Epithelial cell of esophagus (primary cell): Measurements from ENCODE around the gene PPHLN1.

Experiments used
- DNase-seq: peaks from one replicate; pipeline ENCODE4 v3.0.0; 2010; ENCODE audit warnings: low read depth
- H3K4me3 ChIP-seq: 2 replicates; pipeline ENCODE4 v1.5.1; 2011; ENCODE audit warnings: mild to moderate bottlenecking, low read length, control low read depth
- TF ChIP-seq, protein P1 (sequence below): IDR thresholded peaks from 2 replicates; pipeline ENCODE4 v1.5.1; 2011; ENCODE audit warnings: low read depth, mild to moderate bottlenecking, low read length, control low read depth, inconsistent platforms; ENCODE audit not compliant: insufficient read depth; ENCODE audit errors: missing control alignments

The PPHLN1 gene

DNA sequence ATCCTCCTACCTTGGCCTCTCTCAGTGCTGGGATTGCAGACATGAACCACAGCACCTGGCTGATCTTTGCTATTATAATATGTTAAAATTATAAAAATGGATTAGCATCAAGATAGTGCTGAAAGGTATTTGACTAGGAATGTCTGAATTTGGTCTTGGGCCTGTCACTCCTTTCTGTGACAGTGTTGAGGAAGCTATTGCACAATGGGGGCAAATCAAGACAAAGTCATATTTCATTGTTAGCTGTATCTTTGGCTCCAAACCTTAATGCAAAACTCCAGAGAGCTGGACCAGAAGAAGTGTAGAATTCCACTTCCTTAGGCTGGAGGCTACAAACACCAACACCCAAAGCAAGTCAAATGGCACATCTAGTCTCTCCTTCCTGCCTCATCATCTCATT lies 42.2 kb upstream of the PPHLN1 start:
- no peak overlapping the region for H3K4me3 ChIP-seq
- TF ChIP-seq, protein P1, sequence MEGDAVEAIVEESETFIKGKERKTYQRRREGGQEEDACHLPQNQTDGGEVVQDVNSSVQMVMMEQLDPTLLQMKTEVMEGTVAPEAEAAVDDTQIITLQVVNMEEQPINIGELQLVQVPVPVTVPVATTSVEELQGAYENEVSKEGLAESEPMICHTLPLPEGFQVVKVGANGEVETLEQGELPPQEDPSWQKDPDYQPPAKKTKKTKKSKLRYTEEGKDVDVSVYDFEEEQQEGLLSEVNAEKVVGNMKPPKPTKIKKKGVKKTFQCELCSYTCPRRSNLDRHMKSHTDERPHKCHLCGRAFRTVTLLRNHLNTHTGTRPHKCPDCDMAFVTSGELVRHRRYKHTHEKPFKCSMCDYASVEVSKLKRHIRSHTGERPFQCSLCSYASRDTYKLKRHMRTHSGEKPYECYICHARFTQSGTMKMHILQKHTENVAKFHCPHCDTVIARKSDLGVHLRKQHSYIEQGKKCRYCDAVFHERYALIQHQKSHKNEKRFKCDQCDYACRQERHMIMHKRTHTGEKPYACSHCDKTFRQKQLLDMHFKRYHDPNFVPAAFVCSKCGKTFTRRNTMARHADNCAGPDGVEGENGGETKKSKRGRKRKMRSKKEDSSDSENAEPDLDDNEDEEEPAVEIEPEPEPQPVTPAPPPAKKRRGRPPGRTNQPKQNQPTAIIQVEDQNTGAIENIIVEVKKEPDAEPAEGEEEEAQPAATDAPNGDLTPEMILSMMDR: no peak
- DNase-seq: no peak

DNA sequence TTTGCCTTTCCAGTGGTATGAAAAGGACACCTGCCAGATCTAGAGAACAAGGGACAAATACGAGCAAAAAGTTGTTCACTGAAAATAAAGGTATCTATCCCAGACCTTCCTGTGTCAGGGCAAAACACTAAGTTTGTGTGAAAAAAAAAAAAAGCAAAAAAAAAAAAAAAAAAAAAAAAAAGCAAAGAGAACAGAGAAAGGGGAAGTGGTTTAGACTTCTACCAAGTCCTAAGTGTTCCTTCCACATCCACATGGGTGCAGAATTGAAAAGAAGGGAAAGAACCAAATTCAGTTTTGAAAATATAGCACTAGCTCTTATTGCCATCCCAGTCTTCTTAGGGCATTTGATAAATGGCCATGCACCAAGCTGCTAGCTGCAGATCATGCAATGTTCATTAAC lies 41.8 kb upstream of the PPHLN1 start:
- TF ChIP-seq, protein P1: no peak
- no peak overlapping the region for H3K4me3 ChIP-seq
- DNase-seq: no peak

DNA sequence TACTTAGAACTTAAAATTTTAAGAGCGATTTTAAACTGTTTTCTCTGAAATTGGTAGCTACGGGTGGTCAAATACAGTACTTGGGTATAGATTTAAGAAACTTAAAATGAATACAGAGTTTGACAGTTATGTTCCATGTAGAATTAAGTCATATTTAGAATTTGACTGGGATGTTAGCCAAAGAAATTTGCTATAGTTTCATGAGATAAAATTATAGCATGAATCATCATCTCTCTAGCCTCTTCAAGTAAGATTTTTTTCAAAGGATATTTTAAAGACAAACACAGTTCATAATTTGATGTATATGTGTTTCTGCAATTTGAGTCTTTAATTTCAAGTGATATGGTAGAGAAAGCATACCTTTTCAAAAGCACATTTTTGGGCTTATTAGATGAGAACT lies 41.1 kb upstream of the PPHLN1 start:
- TF ChIP-seq, protein P1: no peak
- no peak overlapping the region for H3K4me3 ChIP-seq
- no peak for DNase-seq

DNA sequence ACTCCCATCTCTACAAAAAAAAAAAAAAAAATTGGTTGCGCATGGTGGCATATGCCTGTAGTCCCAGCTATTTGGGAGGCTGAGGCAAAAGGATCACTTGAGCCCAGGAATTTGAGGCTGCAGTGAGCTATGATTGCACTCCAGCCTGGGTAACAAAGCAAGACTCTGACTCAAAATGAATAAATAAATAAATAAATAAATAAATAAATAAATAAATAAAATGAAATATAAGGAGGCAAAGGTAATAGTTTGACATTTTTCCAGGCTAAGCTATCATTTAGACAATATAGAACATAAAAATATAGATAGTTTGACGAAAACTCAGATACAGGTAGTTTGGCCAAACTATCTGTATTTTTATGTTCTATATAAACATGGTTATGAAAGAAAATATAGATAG lies 40.5 kb upstream of the PPHLN1 start:
- no peak overlapping the region for H3K4me3 ChIP-seq
- TF ChIP-seq, protein P1: no peak

DNA sequence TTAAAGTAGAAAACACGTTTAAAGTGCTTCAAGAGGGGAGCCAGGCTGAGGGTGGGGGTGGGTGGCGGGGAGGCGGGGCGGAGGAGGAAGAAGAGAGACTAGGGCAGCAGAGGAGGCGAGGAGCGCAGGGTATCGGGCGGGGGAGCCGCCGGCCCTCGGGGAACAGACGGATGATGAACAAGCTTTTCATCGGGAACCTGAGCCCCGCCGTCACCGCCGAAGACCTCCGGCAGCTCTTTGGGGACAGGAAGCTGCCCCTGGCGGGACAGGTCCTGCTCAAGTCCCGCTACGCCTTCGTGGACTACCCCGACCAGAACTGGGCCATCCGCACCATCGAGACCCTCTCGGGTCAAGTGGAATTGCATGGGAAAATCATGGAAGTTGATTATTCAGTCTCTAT lies 39.2 kb upstream of the PPHLN1 start:
- TF ChIP-seq, protein P1: no peak
- H3K4me3 ChIP-seq: no peak overlapping the region
- DNase-seq: no peak

More for the DNA sequence above, 40.5 kb upstream of the PPHLN1 start:
- DNase-seq: no peak

DNA sequence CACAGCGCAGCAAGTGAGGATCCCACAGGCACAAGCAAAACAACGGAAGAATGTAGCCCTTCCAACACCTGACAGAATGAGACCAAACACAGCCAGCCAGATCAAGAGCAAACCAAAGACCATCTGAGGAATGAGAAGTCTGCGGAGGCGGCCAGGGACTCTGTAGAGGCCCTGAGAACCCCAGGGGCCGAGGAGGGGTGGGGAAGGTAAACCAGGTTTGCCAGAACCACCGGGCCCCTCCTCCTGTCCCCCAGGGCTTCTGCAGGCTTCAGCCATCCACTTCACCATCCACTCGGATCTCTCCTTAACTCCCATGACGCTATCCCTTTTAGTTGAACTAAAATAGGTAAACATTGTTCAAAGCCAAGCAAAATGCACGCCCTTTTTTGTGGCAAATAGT lies 37.4 kb upstream of the PPHLN1 start:
- H3K4me3 ChIP-seq: no peak overlapping the region
- DNase-seq: no peak
- TF ChIP-seq, protein P1: no peak

DNA sequence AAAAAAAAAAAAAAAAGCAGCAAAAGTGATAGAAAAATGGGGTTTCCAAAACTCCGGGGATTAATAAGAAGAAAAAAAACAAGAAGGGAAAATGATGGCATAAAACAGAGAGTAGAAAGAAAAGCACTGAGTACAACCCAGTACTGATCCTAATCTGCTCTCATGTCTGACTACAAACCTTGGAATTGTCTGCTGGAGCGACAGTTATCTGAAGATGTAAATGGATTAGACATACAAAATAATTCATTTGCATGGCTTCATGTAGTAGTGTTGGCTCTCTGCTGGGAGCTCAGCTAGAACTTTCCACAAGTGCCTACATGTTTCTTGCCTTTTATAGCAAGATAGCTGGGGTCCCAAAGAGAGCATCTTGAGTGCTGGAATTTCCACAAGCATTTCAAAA lies 34.3 kb upstream of the PPHLN1 start:
- no peak for DNase-seq
- TF ChIP-seq, protein P1: no peak
- no peak overlapping the region for H3K4me3 ChIP-seq
